GM23338 (cell line): Measurements from ENCODE around the gene CD79A. TPM values are rescaled to one million over a fixed set of nuclear protein-coding genes. Genes with fewer than 3 reads are reported as not detected.

Source experiments
- ATAC-seq: fragments of 200-7000 bp; cut with Tn5 transposase; 3 replicates; pipeline ENCODE4 v1.9.1; 2020
- DNase-seq: peaks from one replicate; pipeline ENCODE4 v3.0.0-alpha.2; 2015; ENCODE audit warnings: low spot score
- H2AFZ ChIP-seq: fragments of 200-600 bp; sonication (generic); 2 replicates; pipeline ENCODE4 v1.8.0; 2016; ENCODE audit warnings: antibody characterized with exemption, mild to moderate bottlenecking, moderate library complexity
- H3F3A ChIP-seq: fragments of 200-600 bp; sonication (generic); replicated peaks from 2 replicates; pipeline ENCODE4 v1.8.0; 2017; ENCODE audit warnings: antibody characterized with exemption, mixed run types, low read depth
- H3K27ac ChIP-seq: fragments of 200-600 bp; sonication (generic); 2 replicates; pipeline ENCODE4 v1.6.1; 2016; ENCODE audit warnings: low read depth
- H3K27me3 ChIP-seq: fragments of 200-600 bp; sonication (generic); 2 replicates; pipeline ENCODE4 v1.8.0; 2016; ENCODE audit warnings: mild to moderate bottlenecking, mixed run types, moderate library complexity; ENCODE audit not compliant: insufficient read depth
- H3K36me3 ChIP-seq: fragments of 200-600 bp; sonication (generic); 2 replicates; pipeline ENCODE4 v1.8.0; 2016; ENCODE audit warnings: mild to moderate bottlenecking; ENCODE audit not compliant: insufficient read depth
- H3K4me1 ChIP-seq: fragments of 200-600 bp; sonication (generic); 2 replicates; pipeline ENCODE4 v1.8.0; 2016; ENCODE audit warnings: mild to moderate bottlenecking, moderate library complexity; ENCODE audit not compliant: insufficient read depth
- H3K4me2 ChIP-seq: fragments of 200-600 bp; sonication (generic); 2 replicates; pipeline ENCODE4 v1.7.1; 2017; ENCODE audit warnings: mixed run types
- H3K4me3 ChIP-seq: fragments of 200-600 bp; sonication (generic); 2 replicates; pipeline ENCODE4 v1.6.1; 2016; ENCODE audit warnings: mixed run types
- H3K79me2 ChIP-seq: fragments of 200-600 bp; sonication (generic); replicated peaks from 2 replicates; pipeline ENCODE4 v1.8.0; 2017; ENCODE audit warnings: mild to moderate bottlenecking; ENCODE audit not compliant: insufficient read depth
- H3K9me2 ChIP-seq: fragments of 200-600 bp; sonication (generic); 2 replicates; pipeline ENCODE4 v1.8.0; 2017; ENCODE audit not compliant: insufficient read depth
- H4K20me1 ChIP-seq: fragments of 200-600 bp; sonication (generic); replicated peaks from 2 replicates; pipeline ENCODE4 v1.8.0; 2017; ENCODE audit warnings: mild to moderate bottlenecking; ENCODE audit not compliant: insufficient read depth
- H3K27ac Mint-ChIP-seq: 2 replicates; pipeline ENCODE4 v1.8.0; 2020; ENCODE audit warnings: inconsistent platforms, mild to moderate bottlenecking, moderate library complexity, mixed read lengths
- H3K27me3 Mint-ChIP-seq: 3 replicates; pipeline ENCODE4 v1.8.0; 2022; ENCODE audit warnings: low read depth, mild to moderate bottlenecking, moderate library complexity, mixed read lengths, inconsistent platforms; ENCODE audit not compliant: insufficient read depth, poor library complexity
- H3K36me3 Mint-ChIP-seq: 3 replicates; pipeline ENCODE4 v1.8.0; 2021; ENCODE audit warnings: low read depth, mild to moderate bottlenecking, inconsistent platforms, moderate library complexity, mixed read lengths
- H3K4me1 Mint-ChIP-seq: 3 replicates; pipeline ENCODE4 v1.8.0; 2020; ENCODE audit warnings: mild to moderate bottlenecking, inconsistent platforms, mixed read lengths
- H3K4me3 Mint-ChIP-seq: 3 replicates; pipeline ENCODE4 v1.8.0; 2021; ENCODE audit warnings: moderate library complexity, mild to moderate bottlenecking, inconsistent platforms, mixed read lengths
- H3K9me3 Mint-ChIP-seq: 3 replicates; pipeline ENCODE4 v1.8.0; 2020; ENCODE audit warnings: moderate library complexity, mild to moderate bottlenecking, inconsistent platforms, mixed read lengths
- ETS1 ChIP-seq: IDR thresholded peaks from 2 replicates; pipeline ENCODE4 v1.6.1; 2016; ENCODE audit warnings: antibody characterized with exemption
- EZH2 ChIP-seq: fragments of 200-600 bp; sonication (generic); IDR thresholded peaks from one replicate; pipeline ENCODE4 v1.8.0; 2017; ENCODE audit warnings: antibody characterized with exemption, mild to moderate bottlenecking, low read depth; ENCODE audit not compliant: unreplicated experiment
- JUNB ChIP-seq: IDR thresholded peaks from one replicate; pipeline ENCODE4 v1.6.1; 2016; ENCODE audit warnings: antibody characterized with exemption; ENCODE audit not compliant: unreplicated experiment
- ZNF114 ChIP-seq: fragments of 250-450 bp; sonication (Bioruptor Pico); IDR thresholded peaks from 2 replicates; pipeline ENCODE4 v1.5.0; 2020; ENCODE audit warnings: mild to moderate bottlenecking, moderate library complexity
- ZNF331 ChIP-seq: fragments of 250-450 bp; sonication (Bioruptor Pico); IDR thresholded peaks from 2 replicates; pipeline ENCODE4 v1.5.0; 2020; ENCODE audit warnings: low read depth, mild to moderate bottlenecking, moderate library complexity
- ZNF462 ChIP-seq: fragments of 250-450 bp; sonication (Bioruptor Pico); IDR thresholded peaks from 2 replicates; pipeline ENCODE4 v1.5.0; 2020; ENCODE audit warnings: mild to moderate bottlenecking, moderate library complexity
- polyA plus RNA-seq: library from polyadenylated mRNA; unstranded; fragments of >200 nt; fragmentation: Nextera tagmentation; extraction: Ambion mirVana; gene quantifications from 2 replicates; pipeline ENCODE4 v1.2.1, GENCODE V29; 2016
- total RNA-seq: library from RNA; depleted of rRNA; stranded (reverse); fragments of >200 nt; shearing (Covaris generic); gene quantifications from 2 replicates; pipeline ENCODE4 v1.2.3, GENCODE V29; 2014

The CD79A gene
- total and polyA plus RNA-seq, 2 experiments from 2014 or later: 0.27 TPM; not detected in 1

GRCh38 chr19:41879080-41879479 lies 2.0 kb downstream of the CD79A start:
- H3K79me2 ChIP-seq: no peaks in the 10 kb centered on the region
- H3K4me2 ChIP-seq: no peak overlapping the region
- Mint-ChIP-seq H3K4me3 (no peak overlapping the region), H3K36me3 (no peaks in the 10 kb centered on the region; the same call in 2 of the 3 replicates), H3K27ac (no peak overlapping the region), H3K27me3 (peaks cover 31% of the 10 kb centered on the region), H3K4me1 (peaks cover 15% of the 10 kb centered on the region), H3K9me3 (peaks cover 4% of the 10 kb centered on the region; the same call in 1 of the 3 replicates)
- no peak overlapping the region for H2AFZ ChIP-seq
- H4K20me1 ChIP-seq: no peaks in the 10 kb centered on the region
- peaks cover 16% of the 10 kb centered on the region for H3F3A ChIP-seq
- H3K27ac ChIP-seq: no peak overlapping the region
- no peaks in the 10 kb centered on the region for H3K36me3 ChIP-seq
- H3K4me1 ChIP-seq: peaks cover 5% of the 10 kb centered on the region; the same call in 1 of the 2 replicates
- DNase-seq: no peak
- TF ChIP-seq ZNF114 (CRISPR knock-in tag) (no peak), ZNF331 (CRISPR knock-in tag) (no peak), JUNB (no peak), ETS1 (no peak), ZNF462 (CRISPR knock-in tag) (no peak), EZH2 (no peak)
- no peak for ATAC-seq
- no peak overlapping the region for H3K4me3 ChIP-seq
- no peaks in the 10 kb centered on the region for H3K9me2 ChIP-seq
- H3K27me3 ChIP-seq: peaks cover 29% of the 10 kb centered on the region
